Astrocyte of the spinal cord (primary cell): Measurements from ENCODE around the gene NSA2.
A peak's percentile ranks its signal among the peaks of the same experiment; 100 is the strongest.

Source experiments
- DNase-seq: peaks from one replicate; pipeline ENCODE4 v3.0.0; 2011; ENCODE audit warnings: low read depth, low spot score
- H3K4me3 ChIP-seq: 2 replicates; pipeline ENCODE4 v1.5.1; 2011; ENCODE audit warnings: low read depth, mild to moderate bottlenecking, low read length, moderate library complexity
- CTCF ChIP-seq: IDR thresholded peaks from 2 replicates; pipeline ENCODE4 v1.5.1; 2012; ENCODE audit warnings: low read depth, mild to moderate bottlenecking, low read length, inconsistent platforms
- in situ Hi-C: cut with HindIII; loops from 2 replicates; pipeline ENCODE4 v1.10.0; 2017; ENCODE audit warnings: low sequenced_read_pairs

Gene NSA2

GRCh38 chr5:74761241-74761640 lies 5.8 kb upstream of the NSA2 start:
- no peak for TF ChIP-seq CTCF
- in situ Hi-C loops, result no loop called here
- no peak for DNase-seq
- no peak overlapping the region for H3K4me3 ChIP-seq

- in situ Hi-C loops, result no loop called here
- peak; percentile 32 for DNase-seq
- no peak overlapping the region for H3K4me3 ChIP-seq
Measured at GRCh38 chr5:74762599-74762998, 4.5 kb upstream of the NSA2 start.

GRCh38 chr5:74763504-74763903 lies 3.5 kb upstream of the NSA2 start:
- DNase-seq, result no peak
- no peak overlapping the region for H3K4me3 ChIP-seq
- in situ Hi-C loops, result no loop called here
- TF ChIP-seq CTCF, result no peak

More at GRCh38 chr5:74762599-74762998, 4.5 kb upstream of the NSA2 start:
- no peak for TF ChIP-seq CTCF

- in situ Hi-C loops, result no loop called here
- peak; percentile 15 for DNase-seq
Measured at GRCh38 chr5:74765201-74765600, 1.8 kb upstream of the NSA2 start.

GRCh38 chr5:74765929-74766328 lies 1.1 kb upstream of the NSA2 start:
- in situ Hi-C loops, result no loop called here
- peak overlapping the region; percentile 98 for H3K4me3 ChIP-seq
- no peak for DNase-seq
- TF ChIP-seq CTCF, result no peak

More at GRCh38 chr5:74765201-74765600, 1.8 kb upstream of the NSA2 start:
- no peak overlapping the region for H3K4me3 ChIP-seq
- TF ChIP-seq CTCF, result no peak

- TF ChIP-seq CTCF, result peak; percentile 37
- peak; percentile 61 for DNase-seq
- peak overlapping the region; percentile 98 for H3K4me3 ChIP-seq
- in situ Hi-C loops, result no loop called here
Measured at GRCh38 chr5:74766418-74766848, 616 bp upstream of the NSA2 start.

GRCh38 chr5:74767579-74767913 lies 497 bp downstream of the NSA2 start:
- TF ChIP-seq CTCF, result no peak
- peak overlapping the region; percentile 98 for H3K4me3 ChIP-seq
- DNase-seq, result no peak
- in situ Hi-C loops, result no loop called here
